ENCODE measurements around the gene NSUN3.
A peak's percentile ranks its signal among the peaks of the same experiment; 100 is the strongest.
"Not testable (repeated sequence)": the region's sequence is repeated elsewhere in the genome, so short reads cannot be mapped to it uniquely, and the experiment has no call there.

The NSUN3 gene

GRCh38 chr3:94028093-94028837 lies 34.6 kb upstream of the NSUN3 start, which contains the start of gene STX19:
Gene STX19 (minus strand): TSS chr3:94028597. CDS start chr3:94015269, 13,328 bp downstream.
- H3K4me2 ChIP-seq (ENCODE audit: low read depth, low read length, poor library complexity, severe bottlenecking): no peak within 1 kb of the TSS
- no peak within 1 kb of the TSS for H3K27ac ChIP-seq (ENCODE audit: low read depth, low read length)
- H3F3A ChIP-seq (ENCODE audit: insufficient read depth): no peaks in the 10 kb centered on the region; the same call in 1 of the 2 replicates
- no peaks in the 10 kb centered on the region for H4K20me1 ChIP-seq (ENCODE audit: low read depth, low read length)
- no peaks in the 10 kb centered on the region for H3K9me2 ChIP-seq (replicated peaks; ENCODE audit: insufficient read depth, low read length)
- no peak within 1 kb of the TSS for H3K4me3 ChIP-seq (ENCODE audit: insufficient read depth, low read length, poor library complexity, severe bottlenecking)
- no peaks in the 10 kb centered on the region for H3K27me3 ChIP-seq (ENCODE audit: low read length)
- H3K9me3 ChIP-seq (ENCODE audit: insufficient read depth, low read length): no peaks in the 10 kb centered on the region
- TF ChIP-seq CTCF (IDR thresholded peaks at IDR 0.05; ENCODE audit: insufficient read depth, low read length, poor library complexity, severe bottlenecking) (no peak), EZH2phosphoT487 (conservative IDR thresholded peaks at IDR 0.05; ENCODE audit: low read length) (no peak)
- H3K79me2 ChIP-seq (ENCODE audit: insufficient read depth, low read length): no peaks in the 10 kb centered on the region
- H3K9ac ChIP-seq (ENCODE audit: low read length): no peak within 1 kb of the TSS
- H2AFZ ChIP-seq (ENCODE audit: low read depth, low read length, severe bottlenecking): no peak within 1 kb of the TSS
- no peaks in the 10 kb centered on the region for H3K36me3 ChIP-seq (ENCODE audit: low read length)

- peaks cover 2% of the 10 kb centered on the region; the same call in 1 of the 2 replicates for H3K36me3 ChIP-seq (ENCODE audit: low read length)
- H3K27ac ChIP-seq (ENCODE audit: low read depth, low read length): no peak overlapping the region
- no peaks in the 10 kb centered on the region for H3F3A ChIP-seq (ENCODE audit: insufficient read depth)
- H4K20me1 ChIP-seq (ENCODE audit: low read depth, low read length): no peaks in the 10 kb centered on the region
- peak; percentile 30 for TF ChIP-seq CTCF (IDR thresholded peaks at IDR 0.05; ENCODE audit: insufficient read depth, low read length, poor library complexity, severe bottlenecking)
- no peak for TF ChIP-seq EZH2phosphoT487 (conservative IDR thresholded peaks at IDR 0.05; ENCODE audit: low read length)
- H3K9ac ChIP-seq (ENCODE audit: low read length): no peak overlapping the region
- H2AFZ ChIP-seq (ENCODE audit: low read depth, low read length, severe bottlenecking): no peak overlapping the region
- no peaks in the 10 kb centered on the region for H3K79me2 ChIP-seq (ENCODE audit: insufficient read depth, low read length)
- H3K9me3 ChIP-seq (ENCODE audit: insufficient read depth, low read length): no peaks in the 10 kb centered on the region
- H3K9me2 ChIP-seq (replicated peaks; ENCODE audit: insufficient read depth, low read length): no peaks in the 10 kb centered on the region
- H3K4me3 ChIP-seq (ENCODE audit: insufficient read depth, low read length, poor library complexity, severe bottlenecking): no peak overlapping the region
- no peak overlapping the region for H3K4me2 ChIP-seq (ENCODE audit: low read depth, low read length, poor library complexity, severe bottlenecking)
- no peaks in the 10 kb centered on the region for H3K27me3 ChIP-seq (ENCODE audit: low read length)
These were observed 25.9 kb upstream of the NSUN3 start for GRCh38 chr3:94036909-94037507.

GRCh38 chr3:94043285-94043684 lies 19.6 kb upstream of the NSUN3 start:
- H4K20me1 ChIP-seq (ENCODE audit: low read depth, low read length): no peaks in the 10 kb centered on the region
- no peak overlapping the region for H3K9ac ChIP-seq (ENCODE audit: low read length)
- H3F3A ChIP-seq (ENCODE audit: insufficient read depth): peaks cover 5% of the 10 kb centered on the region; the same call in 1 of the 2 replicates
- TF ChIP-seq EZH2phosphoT487 (conservative IDR thresholded peaks at IDR 0.05; ENCODE audit: low read length) (no peak), CTCF (IDR thresholded peaks at IDR 0.05; ENCODE audit: insufficient read depth, low read length, poor library complexity, severe bottlenecking) (no peak)
- H3K9me3 ChIP-seq (ENCODE audit: insufficient read depth, low read length): no peaks in the 10 kb centered on the region
- H3K27ac ChIP-seq (ENCODE audit: low read depth, low read length): no peak overlapping the region
- no peaks in the 10 kb centered on the region for H3K79me2 ChIP-seq (ENCODE audit: insufficient read depth, low read length)
- H3K36me3 ChIP-seq (ENCODE audit: low read length): peaks cover 2% of the 10 kb centered on the region; the same call in 1 of the 2 replicates
- no peak overlapping the region for H2AFZ ChIP-seq (ENCODE audit: low read depth, low read length, severe bottlenecking)
- no peaks in the 10 kb centered on the region for H3K9me2 ChIP-seq (replicated peaks; ENCODE audit: insufficient read depth, low read length)
- H3K27me3 ChIP-seq (ENCODE audit: low read length): no peaks in the 10 kb centered on the region
- H3K4me2 ChIP-seq (ENCODE audit: low read depth, low read length, poor library complexity, severe bottlenecking): no peak overlapping the region
- no peak overlapping the region for H3K4me3 ChIP-seq (ENCODE audit: insufficient read depth, low read length, poor library complexity, severe bottlenecking)

- H3K9me2 ChIP-seq (replicated peaks; ENCODE audit: insufficient read depth, low read length); H3K9ac ChIP-seq (ENCODE audit: low read length); H3K4me2 ChIP-seq (ENCODE audit: low read depth, low read length, poor library complexity, severe bottlenecking); H3K4me3 ChIP-seq (ENCODE audit: insufficient read depth, low read length, poor library complexity, severe bottlenecking); H4K20me1 ChIP-seq (ENCODE audit: low read depth, low read length); H3K9me3 ChIP-seq (ENCODE audit: insufficient read depth, low read length); H3F3A ChIP-seq (ENCODE audit: insufficient read depth); H3K79me2 ChIP-seq (ENCODE audit: insufficient read depth, low read length); H3K36me3 ChIP-seq (ENCODE audit: low read length); H2AFZ ChIP-seq (ENCODE audit: low read depth, low read length, severe bottlenecking); H3K27me3 ChIP-seq (ENCODE audit: low read length); H3K27ac ChIP-seq (ENCODE audit: low read depth, low read length): not testable (repeated sequence)
These were observed 18.5 kb upstream of the NSUN3 start for GRCh38 chr3:94044100-94044936.
